Neuronal stem cell (in vitro differentiated cells): ENCODE results near the gene BUD13.
A peak's percentile ranks its signal among the peaks of the same experiment; 100 is the strongest.

Experiments
- DNase-seq: peaks from one replicate; pipeline ENCODE4 v3.0.0-alpha.2; 2013; ENCODE audit warnings: low spot score
- H2AFZ ChIP-seq: one replicate; pipeline ENCODE4 v1.6.1; 2013; ENCODE audit warnings: mild to moderate bottlenecking, low read length, inconsistent platforms
- H2AK5ac ChIP-seq: 2 replicates; pipeline ENCODE4 v1.6.1; 2013; ENCODE audit warnings: low read depth, mild to moderate bottlenecking, inconsistent platforms, low read length, moderate library complexity, mixed read lengths
- H2BK120ac ChIP-seq: 2 replicates; pipeline ENCODE4 v1.6.1; 2013; ENCODE audit warnings: low read depth, mild to moderate bottlenecking, inconsistent platforms, low read length, moderate library complexity, mixed read lengths
- H2BK12ac ChIP-seq: one replicate; pipeline ENCODE4 v1.6.1; 2013; ENCODE audit warnings: low read length, inconsistent platforms
- H2BK15ac ChIP-seq: 2 replicates; pipeline ENCODE4 v1.6.1; 2013; ENCODE audit warnings: mild to moderate bottlenecking, low read length, inconsistent platforms, mixed read lengths
- H2BK5ac ChIP-seq: one replicate; pipeline ENCODE4 v1.6.1; 2013; ENCODE audit warnings: inconsistent platforms, mild to moderate bottlenecking, low read length, moderate library complexity
- H3K14ac ChIP-seq: one replicate; pipeline ENCODE4 v1.6.1; 2013; ENCODE audit warnings: low read length, inconsistent platforms
- H3K18ac ChIP-seq: 2 replicates; pipeline ENCODE4 v1.6.1; 2013; ENCODE audit warnings: low read length, inconsistent platforms
- H3K23ac ChIP-seq: 2 replicates; pipeline ENCODE4 v1.6.1; 2013; ENCODE audit warnings: low read depth, mild to moderate bottlenecking, mixed read lengths, low read length, inconsistent platforms; ENCODE audit not compliant: poor library complexity
- H3K27ac ChIP-seq: replicated peaks from 3 replicates; pipeline ENCODE4 v1.5.1; 2013; ENCODE audit warnings: low read length, inconsistent platforms
- H3K27me3 ChIP-seq, 3 experiments: 2 replicates each; pipeline ENCODE4 v1.6.1; 2013; ENCODE audit warnings: low read length in 3 of 3, mild to moderate bottlenecking in 2 of 3, inconsistent platforms in 1 of 3, low read depth in 1 of 3, mixed read lengths in 1 of 3, moderate library complexity in 1 of 3; ENCODE audit not compliant: control insufficient read depth in 3 of 3, insufficient read depth in 3 of 3
- H3K36me3 ChIP-seq, 2 donors: replicated peaks in 1 of 2; 2 replicates each; pipeline ENCODE4 v1.6.1; 2013; ENCODE audit warnings: low read length in 2 of 2; ENCODE audit not compliant: control insufficient read depth in 2 of 2, insufficient read depth in 2 of 2
- H3K4ac ChIP-seq: 2 replicates; pipeline ENCODE4 v1.6.1; 2013; ENCODE audit warnings: inconsistent platforms, mild to moderate bottlenecking, low read length, moderate library complexity
- H3K4me1 ChIP-seq, 2 donors: 1 replicate in 1 of 2; 2 replicates in 1 of 2; pipeline ENCODE4 v1.6.1; 2013; ENCODE audit warnings: low read length in 2 of 2, low read depth in 1 of 2; ENCODE audit not compliant: control insufficient read depth in 2 of 2, insufficient read depth in 1 of 2
- H3K4me2 ChIP-seq: one replicate; pipeline ENCODE4 v1.6.1; 2013; ENCODE audit warnings: mild to moderate bottlenecking, low read length, inconsistent platforms; ENCODE audit not compliant: insufficient read depth, poor library complexity, severe bottlenecking
- H3K4me3 ChIP-seq, 2 donors: 2 replicates each; pipeline ENCODE4 v1.5.1; 2013; ENCODE audit warnings: low read length in 2 of 2, mild to moderate bottlenecking in 2 of 2, inconsistent platforms in 1 of 2, moderate library complexity in 1 of 2
- H3K79me1 ChIP-seq: one replicate; pipeline ENCODE4 v1.6.1; 2013; ENCODE audit warnings: low read depth, mild to moderate bottlenecking, inconsistent platforms, low read length, moderate library complexity
- H3K9ac ChIP-seq: one replicate; pipeline ENCODE4 v1.6.1; 2013; ENCODE audit warnings: mild to moderate bottlenecking, low read depth, low read length, inconsistent platforms; ENCODE audit not compliant: poor library complexity
- H3K9me3 ChIP-seq, 2 donors: replicated peaks in 1 of 2; 2 replicates each; pipeline versions ENCODE3 to v1.6.1; 2013; ENCODE audit warnings: low read length in 2 of 2, mild to moderate bottlenecking in 2 of 2, inconsistent platforms in 1 of 2, low read depth in 1 of 2, mixed read lengths in 1 of 2, moderate library complexity in 1 of 2; ENCODE audit not compliant: control insufficient read depth in 2 of 2, insufficient read depth in 1 of 2
- H4K8ac ChIP-seq: one replicate; pipeline ENCODE4 v1.6.1; 2013; ENCODE audit warnings: low read depth, mild to moderate bottlenecking, inconsistent platforms, low read length, moderate library complexity
- H4K91ac ChIP-seq: one replicate; pipeline ENCODE4 v1.6.1; 2013; ENCODE audit warnings: low read length, low read depth, mild to moderate bottlenecking, inconsistent platforms; ENCODE audit not compliant: poor library complexity
- WGBS, 2 donors: extraction: QIAGEN DNeasy Blood & Tissue Kit; methylation state at CpG; one replicate each; pipeline ENCODE4 v1.1.7; 2013; ENCODE audit warnings: missing lambda C conversion rate in 2 of 2, mixed read lengths in 1 of 2; ENCODE audit not compliant: insufficient read length in 2 of 2, insufficient replicate concordance in 1 of 2; ENCODE audit errors: extremely low coverage in 2 of 2; 5-methylcytosine and 5-hydroxymethylcytosine counted together

Gene BUD13

GRCh38 chr11:116701876-116702275 is 70.9 kb downstream of the BUD13 start:
- Histone ChIP-seq H3K9ac (no peak overlapping the region), H2BK5ac (no peak overlapping the region), H2BK15ac (no peak overlapping the region), H4K91ac (no peak overlapping the region), H3K9me3 (no peaks in the 10 kb centered on the region), H3K4me3 (no peak overlapping the region), H3K27me3 (peaks cover 0 to 7% (median 1%) of the 10 kb centered on the region in 3 experiments), H2AFZ (no peak overlapping the region), H3K23ac (no peak overlapping the region), H2BK120ac (no peak overlapping the region), H2AK5ac (no peak overlapping the region), H3K4me2 (no peak overlapping the region), H3K18ac (no peak overlapping the region), H4K8ac (no peak overlapping the region), H3K36me3 (no peaks in the 10 kb centered on the region), H3K79me1 (no peaks in the 10 kb centered on the region), H3K4me1 (peaks cover 6 to 14% of the 10 kb centered on the region in 2 donors), H2BK12ac (no peak overlapping the region), H3K14ac (no peak overlapping the region), H3K27ac (no peak overlapping the region), H3K4ac (no peak overlapping the region)
- no peak for DNase-seq
- no CpG with 5 or more reads among the region's 2 CpGs for WGBS, 2 donors

GRCh38 chr11:116701297-116701801 is 71.4 kb downstream of the BUD13 start:
- DNase-seq, result no peak
- H3K27ac ChIP-seq, result no peak overlapping the region
- WGBS, 2 donors, result no CpG with 5 or more reads among the region's 7 CpGs

GRCh38 chr11:116700586-116701220 is 72.1 kb downstream of the BUD13 start:
- Histone ChIP-seq H2BK15ac (no peak overlapping the region), H3K27me3 (peaks cover 0 to 12% (median 0%) of the 10 kb centered on the region in 3 experiments), H4K91ac (no peak overlapping the region), H3K14ac (no peak overlapping the region), H3K18ac (no peak overlapping the region), H3K4me1 (peaks cover 6 to 19% of the 10 kb centered on the region in 2 donors), H3K27ac (no peak overlapping the region), H2BK5ac (no peak overlapping the region), H3K9ac (no peak overlapping the region), H2BK120ac (no peak overlapping the region), H2BK12ac (no peak overlapping the region), H2AFZ (no peak overlapping the region), H3K4me2 (no peak overlapping the region), H3K4me3 (no peak overlapping the region), H2AK5ac (no peak overlapping the region), H3K4ac (no peak overlapping the region), H4K8ac (no peak overlapping the region), H3K36me3 (no peaks in the 10 kb centered on the region), H3K79me1 (no peaks in the 10 kb centered on the region), H3K9me3 (no peaks in the 10 kb centered on the region), H3K23ac (no peak overlapping the region)
- DNase-seq, result no peak
- no CpG with 5 or more reads among the region's 6 CpGs for WGBS, 2 donors

More at GRCh38 chr11:116701297-116701801, 71.4 kb downstream of the BUD13 start:
- Histone ChIP-seq H3K36me3 (no peaks in the 10 kb centered on the region), H2BK15ac (no peak overlapping the region), H4K8ac (no peak overlapping the region), H3K4ac (no peak overlapping the region), H3K4me2 (no peak overlapping the region), H3K27me3 (peaks cover 0 to 7% (median 0%) of the 10 kb centered on the region in 3 experiments), H4K91ac (no peak overlapping the region), H3K4me1 (peaks cover 6 to 16% of the 10 kb centered on the region in 2 donors), H2AFZ (no peak overlapping the region), H2BK12ac (no peak overlapping the region), H2BK5ac (peak overlapping the region; percentile 17), H3K9me3 (no peaks in the 10 kb centered on the region), H3K9ac (no peak overlapping the region), H3K18ac (no peak overlapping the region), H3K79me1 (no peaks in the 10 kb centered on the region), H3K14ac (no peak overlapping the region), H2AK5ac (no peak overlapping the region), H2BK120ac (no peak overlapping the region), H3K4me3 (no peak overlapping the region), H3K23ac (no peak overlapping the region)
